GM21381 (cell line): ENCODE measurements around the gene DOK5.

ENCODE experiments used
- ATAC-seq: cut with Tn5 transposase; IDR thresholded peaks from one replicate; pipeline ENCODE4 v1.9.1; 2021; ENCODE audit warnings: mild to moderate bottlenecking, moderate library complexity; ENCODE audit not compliant: unreplicated experiment

The DOK5 gene

GRCh38 chr20:54606380-54606779 lies 131.0 kb downstream of the DOK5 start:
- ATAC-seq = no peak

GRCh38 chr20:54608039-54608745 lies 132.8 kb downstream of the DOK5 start:
- ATAC-seq = no peak

- ATAC-seq = no peak
Observed at GRCh38 chr20:54608943-54609342, 133.6 kb downstream of the DOK5 start.

GRCh38 chr20:54611708-54612412 lies 136.5 kb downstream of the DOK5 start:
- ATAC-seq = no peak

GRCh38 chr20:54618412-54618811 lies 143.0 kb downstream of the DOK5 start:
- no peak for ATAC-seq

GRCh38 chr20:54619181-54619580 lies 143.8 kb downstream of the DOK5 start:
- no peak for ATAC-seq

- ATAC-seq = no peak
Observed at GRCh38 chr20:54619682-54620081, 144.3 kb downstream of the DOK5 start.

- no peak for ATAC-seq
Observed at GRCh38 chr20:54620611-54621010, 145.2 kb downstream of the DOK5 start.

GRCh38 chr20:54622333-54623295 lies 147.2 kb downstream of the DOK5 start:
- no peak for ATAC-seq

- no peak for ATAC-seq
Observed at GRCh38 chr20:54623991-54624569, 148.7 kb downstream of the DOK5 start.

- no peak for ATAC-seq
Observed at GRCh38 chr20:54624706-54625390, 149.5 kb downstream of the DOK5 start.

- no peak for ATAC-seq
Observed at GRCh38 chr20:54625497-54625896, 150.1 kb downstream of the DOK5 start.

GRCh38 chr20:54626126-54626525 lies 150.7 kb downstream of the DOK5 start:
- ATAC-seq = no peak

- ATAC-seq = no peak
Observed at GRCh38 chr20:54629632-54630031, 154.2 kb downstream of the DOK5 start.

- no peak for ATAC-seq
Observed at GRCh38 chr20:54630582-54630981, 155.2 kb downstream of the DOK5 start.

GRCh38 chr20:54631059-54631458 lies 155.7 kb downstream of the DOK5 start:
- no peak for ATAC-seq

GRCh38 chr20:54633374-54634355 lies 158.3 kb downstream of the DOK5 start:
- ATAC-seq = peak; percentile 96

GRCh38 chr20:54636575-54636974 lies 161.2 kb downstream of the DOK5 start:
- ATAC-seq = no peak

- ATAC-seq = no peak
Observed at GRCh38 chr20:54639941-54640340, 164.5 kb downstream of the DOK5 start.
